Activated T-helper 1 cell treated with anti-CD3 and anti-CD28 coated beads, Interleukin-2, amount 50 U/mL, for 16 hours (primary cell): ENCODE measurements around the gene GRID2.

ENCODE experiments used
- DNase-seq, 2 donors: peaks; one replicate each; pipeline ENCODE4 v3.0.0-alpha.2; 2020; ENCODE audit warnings: low read depth in 1 of 2, low spot score in 1 of 2

Gene GRID2

GRCh38 chr4:92658318-92658717 lies 354.6 kb downstream of the GRID2 start:
- no peak for DNase-seq

GRCh38 chr4:92677805-92678204 lies 374.0 kb downstream of the GRID2 start:
- DNase-seq: no peak

DNA sequence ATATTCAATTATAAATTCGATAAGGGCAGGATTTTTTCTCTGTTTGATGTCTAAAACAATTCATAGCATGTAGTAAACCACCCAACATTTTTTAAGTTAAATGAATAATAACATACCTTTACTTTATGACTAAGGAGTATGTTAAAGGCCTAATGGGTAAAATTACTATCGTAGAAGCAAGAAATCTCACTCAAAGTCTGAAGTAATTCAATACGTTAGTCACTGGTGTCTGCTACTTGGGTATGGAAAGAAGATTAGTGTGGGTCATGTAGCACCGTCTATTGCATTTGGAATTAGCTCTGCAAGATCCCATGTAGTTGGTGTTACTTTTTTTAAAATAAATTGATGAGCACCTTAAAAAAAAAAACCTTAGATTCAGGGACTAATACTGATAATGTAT lies 374.5 kb downstream of the GRID2 start:
- DNase-seq: no peak

DNA sequence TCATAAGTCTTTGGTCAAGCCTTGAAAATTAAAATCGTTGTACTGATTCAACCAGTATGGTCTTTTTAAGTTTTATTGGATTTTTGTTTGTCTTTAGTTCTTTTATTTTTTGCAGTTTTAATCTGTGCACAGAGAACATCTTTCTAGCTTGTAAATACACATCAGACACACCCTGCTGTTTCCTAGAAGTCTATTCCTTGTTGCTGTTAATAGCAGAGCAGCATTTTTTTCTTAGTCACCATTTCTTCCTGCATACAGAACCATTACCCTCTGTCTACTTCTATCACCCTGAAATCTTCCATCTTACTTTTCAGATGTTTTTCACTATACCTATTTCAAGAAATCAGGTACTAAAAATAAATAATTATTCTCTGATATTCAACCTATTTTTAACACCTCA lies 375.4 kb downstream of the GRID2 start:
- no peak for DNase-seq

DNA sequence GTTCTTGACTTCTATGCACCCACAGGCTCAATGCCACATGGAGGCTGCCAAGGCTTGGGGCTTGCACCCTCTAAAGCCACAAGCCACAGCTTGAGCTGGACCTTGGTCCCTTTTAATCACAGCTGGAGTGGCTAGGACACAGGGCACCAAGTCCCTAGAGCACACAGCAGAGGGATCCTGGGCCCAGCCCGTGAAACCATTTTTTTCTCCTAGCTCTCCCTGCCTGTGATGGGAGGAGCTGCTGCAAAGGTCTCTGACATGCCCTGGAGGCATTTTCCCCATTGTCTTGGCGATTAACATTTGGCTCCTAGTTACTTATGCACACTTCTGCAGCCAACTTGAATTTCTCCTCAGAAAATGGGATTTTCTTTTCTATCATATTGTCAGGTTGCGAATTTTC lies 410.9 kb downstream of the GRID2 start:
- no peak for DNase-seq

DNA sequence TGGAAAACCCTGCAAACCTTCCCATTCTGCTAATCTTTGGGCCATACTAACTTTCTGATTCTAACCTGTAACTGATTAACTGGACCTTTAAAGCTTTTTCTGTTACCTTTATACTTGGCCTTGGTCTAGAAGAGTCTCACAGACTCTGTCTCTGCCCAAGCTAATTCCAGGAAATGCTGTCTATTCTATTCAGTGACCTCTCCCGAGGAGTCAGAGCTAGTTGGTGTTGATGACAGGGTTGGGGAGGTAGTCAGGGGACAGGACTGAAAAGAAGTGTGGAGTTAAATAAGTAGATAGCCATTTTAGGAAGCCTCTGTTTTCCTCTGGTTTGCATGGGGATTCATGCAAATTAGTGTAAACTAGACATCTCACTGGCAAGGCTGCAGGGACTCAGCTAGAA lies 429.5 kb downstream of the GRID2 start:
- no peak for DNase-seq

DNA sequence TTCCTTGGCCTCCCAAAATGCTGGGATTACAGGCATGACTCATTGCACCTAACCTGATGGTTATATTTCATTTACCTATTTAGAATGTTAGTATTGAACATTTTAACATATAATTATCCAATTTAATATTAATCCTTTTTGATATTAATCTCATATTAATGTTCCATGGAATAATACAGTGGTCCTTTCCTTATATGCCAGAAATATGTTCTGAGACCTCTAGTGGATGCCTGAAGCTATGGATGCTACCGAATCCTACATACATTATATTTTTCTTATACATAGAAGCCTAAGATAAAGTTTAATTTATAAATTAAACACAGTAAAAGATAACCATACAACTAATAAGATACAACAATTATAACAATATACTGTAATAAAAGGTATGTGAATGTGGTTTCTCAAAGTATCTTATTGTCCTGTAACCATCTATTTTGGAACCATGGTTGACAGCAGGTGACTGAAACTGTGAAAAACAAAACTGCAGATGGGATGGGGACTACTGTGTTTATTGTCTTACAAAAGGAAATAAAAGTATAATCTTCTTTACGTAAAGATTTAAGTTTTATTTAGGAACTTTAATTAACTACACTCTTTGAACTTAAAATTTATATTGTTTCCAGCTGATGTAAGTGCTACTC lies 431.4 kb downstream of the GRID2 start:
- DNase-seq: no peak

DNA sequence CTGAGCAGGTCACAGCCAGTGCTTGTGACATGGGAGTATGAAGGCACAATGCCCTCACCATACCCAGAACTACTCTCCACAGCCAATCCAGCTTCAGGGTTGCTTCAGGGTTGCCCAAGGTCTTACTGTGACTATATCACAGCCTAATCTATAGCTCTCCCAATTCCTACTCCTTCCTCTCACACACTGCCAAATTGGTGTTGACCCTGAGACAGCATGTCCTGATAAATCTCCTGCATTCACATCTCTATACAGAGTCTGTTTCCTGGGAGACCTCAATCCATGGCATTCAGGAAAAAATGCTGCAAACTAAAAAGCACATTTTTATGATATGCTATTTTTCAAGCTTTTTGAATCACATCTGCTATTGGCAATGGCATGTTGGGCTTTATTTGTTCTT lies 456.7 kb downstream of the GRID2 start:
- DNase-seq: no peak

DNA sequence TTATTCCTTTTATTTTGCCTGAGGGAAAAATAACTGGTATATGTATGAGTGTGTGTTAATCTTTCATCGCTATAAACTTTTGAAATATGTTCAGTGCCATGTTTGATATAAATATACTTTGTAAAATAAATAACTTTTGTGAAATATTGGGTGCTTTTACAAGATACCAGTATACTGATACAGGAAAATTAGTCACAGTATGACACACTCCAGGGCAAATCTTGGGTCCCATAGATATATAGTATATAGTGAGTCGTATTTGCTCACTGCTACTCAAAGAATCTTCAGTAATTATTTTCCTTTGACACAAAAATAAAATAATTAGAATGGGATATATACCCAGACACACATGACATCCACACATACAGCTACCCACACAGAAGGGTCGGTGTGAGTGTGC lies 472.3 kb downstream of the GRID2 start:
- DNase-seq: no peak

DNA sequence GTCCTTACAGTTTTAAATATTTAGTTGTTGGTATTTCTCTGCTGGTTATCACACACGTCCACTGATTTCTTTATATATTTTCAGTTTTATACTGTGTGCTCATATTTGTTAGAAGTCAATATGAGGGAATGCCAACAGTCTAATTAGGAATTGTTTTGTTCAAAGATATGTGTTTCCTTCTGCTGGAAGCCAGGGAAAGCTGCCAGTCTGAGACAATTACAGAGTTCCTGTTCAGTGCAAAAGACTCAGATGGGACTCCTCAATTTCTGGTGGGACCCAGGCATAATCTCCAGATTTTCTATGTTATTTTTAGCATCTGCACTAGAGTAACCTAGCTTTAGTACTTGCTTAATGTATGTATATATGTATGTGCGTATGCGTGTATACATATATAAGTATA lies 486.0 kb downstream of the GRID2 start:
- DNase-seq: no peak

DNA sequence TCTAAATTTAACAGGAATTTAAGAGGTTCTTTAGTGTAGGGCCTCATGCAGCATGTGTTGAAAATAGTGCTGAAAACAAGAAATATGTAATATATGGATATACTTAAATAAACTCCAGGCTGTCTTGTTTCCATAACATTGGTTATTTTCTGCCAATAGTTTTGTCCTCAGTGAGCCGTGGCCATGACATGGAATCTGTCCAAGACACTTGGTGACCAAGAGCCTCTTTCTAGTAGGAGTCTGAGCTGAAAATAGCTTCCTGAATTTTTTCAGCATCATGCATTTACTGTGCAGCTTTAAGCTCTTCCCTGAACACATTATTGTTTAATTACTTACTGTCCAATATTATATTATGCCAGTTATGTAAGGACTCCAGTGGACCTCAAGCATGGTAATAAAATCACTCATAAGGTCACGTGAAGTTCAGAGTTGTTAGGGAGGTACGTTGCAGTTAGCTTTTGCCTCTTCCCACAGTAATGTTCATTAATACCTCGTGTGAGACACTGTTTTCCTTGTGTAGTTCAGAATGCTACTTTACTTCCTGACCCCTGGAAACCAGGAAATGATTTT lies 488.2 kb downstream of the GRID2 start:
- DNase-seq: no peak

DNA sequence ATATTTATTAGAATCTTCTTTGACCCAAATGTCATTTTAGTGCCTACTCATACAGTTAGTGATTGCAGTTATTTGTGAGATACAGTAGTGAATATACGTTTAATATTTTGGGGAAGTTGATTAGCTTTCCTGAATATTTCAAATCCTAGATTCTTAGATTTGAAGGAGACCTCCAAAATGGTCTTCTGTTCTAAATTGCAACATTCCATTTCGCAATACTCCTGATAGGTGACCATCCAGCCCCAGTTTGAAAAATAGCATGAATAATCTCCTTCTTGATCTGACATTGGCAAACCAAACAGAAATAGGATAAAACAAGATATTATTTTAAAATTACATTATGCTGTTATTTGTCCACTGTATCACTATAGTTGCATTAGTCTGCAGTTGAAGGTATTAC lies 505.6 kb downstream of the GRID2 start:
- DNase-seq: no peak

- DNase-seq: no peak
Measured at GRCh38 chr4:92812652-92813051, 508.9 kb downstream of the GRID2 start.

DNA sequence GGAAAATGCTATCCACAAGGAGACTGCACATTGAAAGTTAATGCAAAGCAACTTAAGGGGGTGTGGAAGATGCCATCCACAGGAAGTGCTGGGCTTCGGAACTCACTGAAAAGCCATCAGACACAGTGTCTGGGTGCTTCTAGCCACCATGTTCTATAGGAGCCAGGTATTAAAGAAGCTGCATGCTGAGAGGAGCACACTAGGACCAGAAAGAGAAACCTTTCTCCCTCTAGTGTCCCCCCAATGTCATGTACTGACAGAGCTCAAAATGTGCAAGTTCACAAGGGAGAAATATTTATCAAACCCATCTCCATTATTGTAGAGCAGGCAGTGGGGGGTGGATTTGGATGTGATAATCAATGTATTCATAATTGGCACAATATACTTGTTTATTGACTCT lies 510.9 kb downstream of the GRID2 start:
- DNase-seq: no peak

GRCh38 chr4:92825256-92825655 lies 521.5 kb downstream of the GRID2 start:
- DNase-seq: no peak

- DNase-seq: no peak
Measured at GRCh38 chr4:92825791-92826190, 522.0 kb downstream of the GRID2 start.

- no peak for DNase-seq
Measured at GRCh38 chr4:92830771-92831170, 527.0 kb downstream of the GRID2 start.

GRCh38 chr4:92840880-92841279 lies 537.1 kb downstream of the GRID2 start:
- DNase-seq: no peak

GRCh38 chr4:92843784-92844183 lies 540.0 kb downstream of the GRID2 start:
- DNase-seq: no peak

- no peak for DNase-seq
Measured at GRCh38 chr4:92847026-92847425, 543.3 kb downstream of the GRID2 start.

DNA sequence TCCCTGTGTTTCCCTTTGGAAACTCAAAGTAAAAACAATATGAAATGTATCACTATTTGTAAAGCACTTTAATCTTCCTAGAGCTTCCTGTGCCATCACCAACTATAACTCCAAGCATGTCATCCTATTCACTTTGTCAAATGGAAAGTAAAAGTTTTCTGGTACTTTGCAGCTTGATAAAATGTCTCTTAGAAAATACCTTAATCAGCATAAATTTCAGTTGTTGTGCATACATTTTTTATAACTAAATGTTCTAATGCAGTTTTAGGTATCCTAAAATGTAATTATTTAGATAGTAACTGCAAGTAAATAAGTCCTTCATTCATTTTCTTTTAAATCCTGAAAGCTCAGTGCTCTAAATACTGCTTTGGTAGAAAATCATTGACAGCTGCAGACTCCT lies 558.7 kb downstream of the GRID2 start:
- DNase-seq: no peak

DNA sequence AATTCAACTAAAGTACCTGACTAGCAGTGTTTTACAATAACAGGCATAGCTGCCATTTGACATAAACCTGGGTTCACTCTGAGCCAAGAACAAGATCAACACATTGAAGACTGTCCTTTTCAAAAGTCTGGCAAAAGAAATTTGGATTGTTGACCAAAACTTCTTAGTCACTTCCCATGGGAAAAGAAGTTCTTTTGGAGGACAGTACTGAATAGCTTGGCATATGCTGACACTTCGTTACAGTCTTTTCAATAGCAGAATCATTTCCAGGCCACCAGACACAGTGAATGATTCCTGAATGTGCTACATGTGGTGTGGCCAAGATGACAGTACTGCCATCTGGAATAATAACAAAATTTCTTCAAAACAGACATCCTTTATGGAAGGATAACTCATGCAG lies 560.3 kb downstream of the GRID2 start:
- DNase-seq: no peak

- no peak for DNase-seq
Measured at GRCh38 chr4:92872604-92873003, 568.8 kb downstream of the GRID2 start.
